ENCODE results near the gene CST7.

DNA sequence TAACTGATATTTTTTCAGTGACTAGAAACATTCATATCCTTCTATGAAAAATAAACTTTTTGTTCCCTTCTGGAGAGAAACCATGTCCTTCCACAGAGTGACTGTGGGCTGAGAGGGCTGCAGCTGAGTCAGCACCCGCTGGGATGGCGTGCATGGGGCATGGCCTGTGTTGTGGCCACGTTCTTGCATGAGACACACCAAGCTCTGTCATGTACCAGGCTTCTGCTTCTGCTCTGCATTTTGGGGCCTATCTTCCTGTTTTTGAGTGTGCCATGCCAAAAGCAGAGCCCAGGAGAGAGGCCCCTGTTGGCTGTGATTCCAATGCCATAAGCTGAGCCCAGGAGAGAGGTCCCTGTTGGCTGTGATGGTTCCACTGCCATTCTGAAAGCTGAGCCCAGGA is 32.7 kb downstream of the CST7 start:
- TF ChIP-seq, protein P1, sequence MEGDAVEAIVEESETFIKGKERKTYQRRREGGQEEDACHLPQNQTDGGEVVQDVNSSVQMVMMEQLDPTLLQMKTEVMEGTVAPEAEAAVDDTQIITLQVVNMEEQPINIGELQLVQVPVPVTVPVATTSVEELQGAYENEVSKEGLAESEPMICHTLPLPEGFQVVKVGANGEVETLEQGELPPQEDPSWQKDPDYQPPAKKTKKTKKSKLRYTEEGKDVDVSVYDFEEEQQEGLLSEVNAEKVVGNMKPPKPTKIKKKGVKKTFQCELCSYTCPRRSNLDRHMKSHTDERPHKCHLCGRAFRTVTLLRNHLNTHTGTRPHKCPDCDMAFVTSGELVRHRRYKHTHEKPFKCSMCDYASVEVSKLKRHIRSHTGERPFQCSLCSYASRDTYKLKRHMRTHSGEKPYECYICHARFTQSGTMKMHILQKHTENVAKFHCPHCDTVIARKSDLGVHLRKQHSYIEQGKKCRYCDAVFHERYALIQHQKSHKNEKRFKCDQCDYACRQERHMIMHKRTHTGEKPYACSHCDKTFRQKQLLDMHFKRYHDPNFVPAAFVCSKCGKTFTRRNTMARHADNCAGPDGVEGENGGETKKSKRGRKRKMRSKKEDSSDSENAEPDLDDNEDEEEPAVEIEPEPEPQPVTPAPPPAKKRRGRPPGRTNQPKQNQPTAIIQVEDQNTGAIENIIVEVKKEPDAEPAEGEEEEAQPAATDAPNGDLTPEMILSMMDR (IDR thresholded peaks at IDR 0.05; ENCODE audit: insufficient read depth, low read length), result no peak
- no peak for TF ChIP-seq POLR2AphosphoS5 (IDR thresholded peaks at IDR 0.05; ENCODE audit: low read depth)
